ENCODE measurements around the gene KLHL30. TPM values are rescaled to one million over a fixed set of nuclear protein-coding genes. Genes with fewer than 3 reads are reported as not detected.

Gene KLHL30
- total RNA-seq, 1 donor from 2014 or later, result 0.25 TPM

GRCh38 chr2:238117199-238118154, 21.0 kb upstream of the KLHL30 start:
- H3K36me3 ChIP-seq, result no peaks in the 10 kb centered on the region
- TF ChIP-seq POLR2A (IDR thresholded peaks at IDR 0.05) (no peak), POLR2AphosphoS5 (IDR thresholded peaks at IDR 0.05; ENCODE audit: insufficient read depth in 1 of 2, low read depth in 1 of 2) (no peak), CTCF (IDR thresholded peaks at IDR 0.05) (no peak)
- H3K9me3 ChIP-seq, result no peaks in the 10 kb centered on the region
- no peaks in the 10 kb centered on the region for H3K4me1 ChIP-seq
- H3K27ac ChIP-seq, result no peak overlapping the region
- DNase-seq (ENCODE audit: extremely low spot score in 2 of 2), result no peak
- no peak overlapping the region for H3K4me3 ChIP-seq
- H3K27me3 ChIP-seq, result no peaks in the 10 kb centered on the region
- intact Hi-C loops (cut with DNase I), result no loop called here

GRCh38 chr2:238119756-238120462, 18.6 kb upstream of the KLHL30 start:
- intact Hi-C loops (cut with DNase I), result no loop called here
- Histone ChIP-seq H3K4me3 (no peak overlapping the region), H3K4me1 (no peaks in the 10 kb centered on the region), H3K27me3 (no peaks in the 10 kb centered on the region), H3K27ac (no peak overlapping the region), H3K36me3 (no peaks in the 10 kb centered on the region), H3K9me3 (no peaks in the 10 kb centered on the region)
- DNase-seq (ENCODE audit: extremely low spot score in 2 of 2), result no peak
- TF ChIP-seq POLR2AphosphoS5 (IDR thresholded peaks at IDR 0.05; ENCODE audit: insufficient read depth in 1 of 2, low read depth in 1 of 2), result no peak

GRCh38 chr2:238120463-238121298, 17.8 kb upstream of the KLHL30 start:
- intact Hi-C loops (cut with DNase I), result no loop called here
- H3K27me3 ChIP-seq, result no peaks in the 10 kb centered on the region

GRCh38 chr2:238121511-238122286, 16.8 kb upstream of the KLHL30 start:
- H3K36me3 ChIP-seq, result no peaks in the 10 kb centered on the region
- TF ChIP-seq CTCF (IDR thresholded peaks at IDR 0.05) (no peak), POLR2AphosphoS5 (IDR thresholded peaks at IDR 0.05; ENCODE audit: insufficient read depth in 1 of 2, low read depth in 1 of 2) (no peak), POLR2A (IDR thresholded peaks at IDR 0.05) (no peak)
- intact Hi-C loops (cut with DNase I), result no loop called here
- DNase-seq (ENCODE audit: extremely low spot score in 2 of 2), result no peak
- no peaks in the 10 kb centered on the region for H3K27me3 ChIP-seq
- no peak overlapping the region for H3K27ac ChIP-seq
- no peaks in the 10 kb centered on the region for H3K4me1 ChIP-seq
- no peak overlapping the region for H3K4me3 ChIP-seq
- H3K9me3 ChIP-seq, result no peaks in the 10 kb centered on the region

More at GRCh38 chr2:238120463-238121298, 17.8 kb upstream of the KLHL30 start:
- Histone ChIP-seq H3K4me3 (no peak overlapping the region), H3K27ac (no peak overlapping the region), H3K9me3 (no peaks in the 10 kb centered on the region), H3K36me3 (no peaks in the 10 kb centered on the region), H3K4me1 (no peaks in the 10 kb centered on the region)
- no peak for DNase-seq (ENCODE audit: extremely low spot score in 2 of 2)
- TF ChIP-seq CTCF (IDR thresholded peaks at IDR 0.05) (no peak), POLR2AphosphoS5 (IDR thresholded peaks at IDR 0.05; ENCODE audit: insufficient read depth in 1 of 2, low read depth in 1 of 2) (no peak), POLR2A (IDR thresholded peaks at IDR 0.05) (no peak)

Measured in vagina (tissue), 2 donors.